PFSK-1 (cell line): ENCODE measurements around the gene GATD1.

Source experiments
- FOXP2 ChIP-seq: optimal IDR thresholded peaks from 2 replicates; pipeline ENCODE3; 2011; ENCODE audit warnings: borderline replicate concordance, control low read depth, inconsistent platforms; ENCODE audit not compliant: insufficient read depth; ENCODE audit errors: extremely low read length, extremely low read depth
- POLR2AphosphoS5 ChIP-seq: IDR thresholded peaks from 2 replicates; pipeline ENCODE4 v1.6.1; 2012; ENCODE audit warnings: low read depth, mild to moderate bottlenecking, control low read depth, low read length, moderate library complexity
- REST ChIP-seq, 2 experiments: IDR thresholded peaks; 2 replicates each; pipeline versions ENCODE4 v1.6.1 to v1.8.0; 2011 to 2012; ENCODE audit warnings: low read depth in 2 of 2, low read length in 2 of 2, control low read depth in 1 of 2, inconsistent platforms in 1 of 2, mild to moderate bottlenecking in 1 of 2, moderate library complexity in 1 of 2; ENCODE audit not compliant: insufficient read depth in 1 of 2
- SIN3A ChIP-seq: IDR thresholded peaks from 2 replicates; pipeline ENCODE4 v1.6.1; 2012; ENCODE audit warnings: mild to moderate bottlenecking, low read length, moderate library complexity, borderline replicate concordance; ENCODE audit not compliant: insufficient read depth
- TAF1 ChIP-seq: IDR thresholded peaks from 2 replicates; pipeline ENCODE4 v1.6.1; 2012; ENCODE audit warnings: low read length, control low read depth, borderline replicate concordance; ENCODE audit not compliant: insufficient read depth

The GATD1 gene

GRCh38 chr11:803770-804598 is 26.7 kb upstream of the GATD1 start:
- TF ChIP-seq REST (IDR thresholded peaks at IDR 0.05; ENCODE audit: insufficient read depth in 1 of 2, low read depth in 2 of 2, low read length in 2 of 2): no peak
- no peak for TF ChIP-seq FOXP2
- no peak for TF ChIP-seq TAF1
- TF ChIP-seq SIN3A: no peak
- no peak for TF ChIP-seq POLR2AphosphoS5

GRCh38 chr11:803467-803742 is 26.1 kb upstream of the GATD1 start:
- no peak for TF ChIP-seq SIN3A
- TF ChIP-seq TAF1: no peak
- TF ChIP-seq POLR2AphosphoS5: no peak
- TF ChIP-seq REST (IDR thresholded peaks at IDR 0.05; ENCODE audit: insufficient read depth in 1 of 2, low read depth in 2 of 2, low read length in 2 of 2): no peak

- TF ChIP-seq FOXP2 (no peak), REST (IDR thresholded peaks at IDR 0.05; ENCODE audit: insufficient read depth in 1 of 2, low read depth in 2 of 2, low read length in 2 of 2) (no peak), POLR2AphosphoS5 (no peak), TAF1 (no peak), SIN3A (no peak)
Measured at GRCh38 chr11:802693-803466, 25.6 kb upstream of the GATD1 start.

GRCh38 chr11:802018-802617 is 24.8 kb upstream of the GATD1 start:
- no peak for TF ChIP-seq TAF1

DNA sequence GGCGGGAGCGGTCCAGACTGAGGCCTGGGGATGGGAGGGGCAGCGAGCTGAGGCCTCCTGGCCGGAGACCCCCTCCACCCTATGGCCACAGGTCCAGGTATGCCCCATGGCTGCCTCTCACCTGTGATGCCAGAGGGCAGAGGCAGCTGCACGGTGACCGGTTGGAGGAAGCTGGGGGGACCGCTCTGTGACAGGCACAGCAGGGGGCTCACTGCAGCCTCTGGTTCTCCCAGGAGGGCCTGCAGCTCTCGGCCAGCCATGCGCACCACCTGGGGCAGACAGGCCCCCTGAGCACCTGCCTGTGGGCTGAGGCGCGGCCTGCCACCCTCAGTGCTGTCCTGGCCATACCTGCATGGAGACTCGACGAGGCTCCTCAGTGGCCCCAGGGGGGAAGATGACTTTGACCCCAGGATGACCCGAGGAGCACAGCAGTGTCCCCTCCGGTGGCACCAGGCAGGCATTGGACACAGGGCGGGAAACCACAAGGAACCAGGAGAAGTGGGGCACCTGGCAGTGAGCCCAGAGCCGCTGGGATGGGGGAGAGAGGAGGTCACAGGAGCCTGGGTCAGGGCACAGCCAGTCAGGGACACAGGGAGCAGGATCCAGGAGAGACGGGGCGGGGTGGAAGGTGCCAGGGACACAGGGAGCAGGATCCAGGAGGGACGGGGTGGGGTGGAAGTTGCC is 24.0 kb upstream of the GATD1 start:
- TF ChIP-seq REST (IDR thresholded peaks at IDR 0.05; ENCODE audit: insufficient read depth in 1 of 2, low read depth in 2 of 2, low read length in 2 of 2) (no peak), SIN3A (no peak), FOXP2 (no peak), TAF1 (no peak), POLR2AphosphoS5 (no peak)
